GM18507 (cell line): Measurements from ENCODE around the gene ZBTB46.

Experiments
- DNase-seq: peaks from one replicate; pipeline ENCODE4 v3.0.0; 2011; ENCODE audit warnings: low read depth; ENCODE audit not compliant: insufficient read length; ENCODE audit errors: extremely low spot score
- FAIRE-seq: peaks from 2 replicates; lab custom pipeline; 2011; peaks lifted over from hg19 to GRCh38; lab: Jason Lieb, UNC

Gene ZBTB46

DNA sequence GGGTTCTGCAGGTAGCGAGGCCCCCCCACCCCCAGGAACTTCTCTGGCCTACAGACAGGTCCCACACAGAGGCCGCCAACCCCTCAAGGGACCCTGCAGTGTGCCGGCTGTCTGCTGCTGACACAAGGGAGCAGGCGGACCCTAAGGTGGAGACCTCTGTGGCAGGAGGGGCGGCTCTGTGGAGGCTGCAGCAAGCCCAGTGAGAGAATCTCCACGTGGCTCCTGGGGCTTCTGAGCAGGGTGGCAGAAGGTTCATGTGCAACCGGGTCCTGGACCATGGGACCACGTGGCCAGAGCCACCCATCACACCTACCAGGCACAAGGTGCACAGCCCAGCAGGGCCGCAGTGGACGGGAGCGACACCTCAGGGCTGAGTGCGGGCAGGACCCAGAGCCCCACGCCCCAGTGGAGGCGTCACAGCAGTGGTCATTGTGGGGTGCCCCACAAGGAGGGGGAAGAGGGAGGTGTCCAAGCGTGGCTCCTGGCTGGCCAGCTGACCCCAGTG, 127.5 kb downstream of the ZBTB46 start:
- DNase-seq (no peak), FAIRE-seq (no peak)

DNA sequence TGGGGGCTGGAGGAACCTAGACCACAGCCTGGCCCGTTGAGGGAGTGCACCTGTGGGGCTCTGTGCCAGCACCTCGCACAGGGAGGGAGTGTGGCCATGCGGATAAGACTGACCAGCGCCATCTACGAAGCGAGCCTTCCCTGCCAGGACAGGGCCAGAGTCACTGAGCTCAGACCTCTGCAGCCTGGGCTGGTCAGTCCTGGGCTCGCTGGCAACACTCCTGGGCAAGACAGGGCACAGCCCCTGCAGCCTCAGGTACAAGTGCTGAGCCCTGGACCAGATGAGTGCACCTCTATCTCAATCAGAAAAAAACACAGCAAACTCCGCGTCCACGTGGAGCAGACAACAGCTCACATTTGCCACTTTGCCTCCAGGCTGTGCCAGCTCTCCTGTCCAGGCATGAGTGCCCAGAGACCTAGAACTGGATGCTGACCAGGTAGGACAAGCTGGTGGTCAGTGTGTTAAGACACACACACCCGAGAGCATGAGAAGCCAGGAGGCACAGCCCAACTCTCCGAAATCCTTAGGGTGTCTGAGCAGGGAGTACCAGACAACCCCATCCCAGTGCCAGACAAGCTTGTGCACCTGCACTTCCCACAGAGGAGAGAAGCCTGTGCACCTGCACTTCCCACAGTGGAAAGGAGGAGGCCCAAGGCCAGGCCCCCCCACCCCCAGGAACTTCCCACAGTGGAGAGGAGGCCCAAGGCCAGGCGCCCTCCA, 128.2 kb downstream of the ZBTB46 start:
- FAIRE-seq: no peak
- DNase-seq: no peak

DNA sequence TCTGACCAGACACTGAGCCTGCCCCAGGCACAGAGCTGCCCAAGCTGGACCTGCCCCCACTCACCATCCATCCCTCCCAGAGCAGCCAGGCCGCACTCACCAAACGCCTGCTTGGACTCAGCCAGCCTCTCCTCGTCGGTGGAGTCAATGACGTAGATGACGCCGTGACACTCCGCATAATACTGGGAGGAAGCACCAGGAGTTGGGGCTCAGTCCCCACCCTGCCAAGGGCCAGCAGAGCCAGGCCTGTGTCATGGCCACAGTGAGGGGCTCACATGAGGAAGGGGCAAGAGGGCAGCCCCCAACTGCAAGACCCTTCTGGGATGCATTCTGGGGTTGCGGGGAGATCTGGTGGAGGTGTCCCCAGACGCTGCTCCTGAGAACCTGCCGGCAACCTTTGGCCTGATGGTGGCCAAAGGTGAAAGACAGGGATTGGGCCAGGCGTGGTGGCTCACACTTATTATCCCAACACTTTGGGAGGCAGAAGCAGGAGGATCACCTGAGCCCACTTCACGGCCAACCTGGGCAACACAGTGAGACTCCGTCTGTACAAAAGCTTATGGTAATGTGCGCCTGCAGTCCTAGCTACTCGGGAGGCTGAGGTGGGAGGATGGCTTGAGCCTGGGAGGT, 128.9 kb downstream of the ZBTB46 start:
- DNase-seq (no peak), FAIRE-seq (no peak)

DNA sequence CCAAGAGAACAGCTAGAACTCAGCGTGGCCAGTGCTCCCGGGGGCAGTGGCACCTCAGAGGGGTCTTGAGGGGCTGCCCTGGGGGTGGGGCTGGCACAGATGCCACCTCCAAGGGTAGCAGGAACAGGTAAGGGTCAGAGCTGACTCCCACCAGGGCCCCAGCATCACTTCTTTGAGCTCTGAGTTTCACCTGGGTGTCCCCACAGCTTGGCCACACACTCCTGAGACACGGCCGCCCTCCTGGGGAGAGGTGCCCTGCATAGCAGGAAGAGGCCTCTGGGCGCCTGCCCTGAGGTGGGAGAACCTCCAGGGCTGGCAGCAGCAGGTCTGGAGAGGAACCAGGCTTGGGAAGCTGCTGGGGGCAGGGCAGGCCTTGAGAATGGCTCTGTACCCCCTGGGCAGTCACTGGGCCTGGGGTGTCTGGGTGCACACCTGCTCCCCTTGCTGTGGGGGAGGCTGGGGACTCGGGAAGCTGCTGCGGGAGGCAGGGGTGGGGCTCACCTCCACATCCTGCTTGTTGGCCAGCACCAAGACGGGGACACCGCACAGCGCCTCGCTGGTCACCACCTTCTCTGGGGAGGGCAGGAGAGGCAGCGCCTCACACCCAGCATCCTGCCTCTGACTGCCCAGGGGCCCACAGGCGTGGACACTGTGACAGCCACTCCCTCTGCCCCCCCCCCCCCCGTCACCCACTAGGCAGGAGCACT, 129.6 kb downstream of the ZBTB46 start:
- DNase-seq (no peak), FAIRE-seq (no peak)

DNA sequence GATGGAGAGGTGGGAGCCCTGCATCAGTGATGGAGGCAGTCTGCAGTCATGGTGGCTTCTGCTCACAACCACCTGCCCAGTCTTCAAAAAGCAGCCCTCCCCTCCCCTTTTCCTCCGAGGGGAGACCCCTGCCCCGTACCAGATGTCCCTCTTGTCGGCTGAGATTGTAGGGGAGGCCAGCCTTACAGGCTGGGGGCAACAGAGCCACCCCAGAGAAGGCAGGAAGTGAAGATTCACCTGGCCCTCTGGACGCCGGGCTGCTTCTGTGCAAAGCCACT, 130.1 kb downstream of the ZBTB46 start:
- DNase-seq: no peak
- FAIRE-seq: no peak

DNA sequence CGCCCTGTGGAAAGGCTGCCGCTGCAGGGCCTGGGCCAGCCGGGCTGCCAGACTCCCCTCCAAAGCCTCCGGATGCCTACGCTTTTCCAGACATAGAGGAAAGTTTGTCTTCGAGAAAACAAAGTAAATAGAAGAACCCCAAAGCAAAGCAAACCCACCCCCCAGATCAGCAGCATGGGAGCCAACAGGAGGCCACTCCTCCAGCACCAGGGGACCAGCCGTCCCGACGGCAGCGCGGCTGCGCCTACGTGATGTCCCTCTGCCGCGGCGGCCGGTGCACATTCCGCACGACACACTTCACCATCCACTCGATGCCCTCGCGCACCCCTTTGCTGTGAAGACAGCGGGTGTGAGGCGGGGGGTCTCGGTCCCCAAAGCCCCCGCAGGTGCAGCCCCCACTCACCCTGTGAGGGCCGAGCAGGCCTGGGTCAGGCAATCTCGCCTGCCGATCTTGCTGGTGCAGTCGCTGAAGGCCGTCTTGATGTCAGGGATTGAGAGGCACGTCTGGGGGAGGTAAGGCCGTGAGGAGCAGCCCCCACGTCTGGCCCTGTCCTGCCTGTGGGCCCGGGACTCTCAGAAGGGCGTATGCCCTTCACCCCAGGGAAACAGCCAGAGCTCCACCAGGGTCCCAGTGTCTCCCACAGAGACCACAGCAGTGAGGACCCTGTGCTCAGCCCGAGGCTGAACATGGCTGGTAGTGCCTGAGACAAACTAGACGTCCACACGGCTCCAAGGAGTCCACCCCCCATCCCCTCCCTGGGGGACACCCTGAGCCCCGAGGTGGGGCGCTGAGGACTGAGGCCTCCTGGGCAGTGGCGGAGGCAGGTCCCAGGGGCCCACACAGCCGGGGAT, 130.6 kb downstream of the ZBTB46 start:
- DNase-seq (no peak), FAIRE-seq (no peak)

DNA sequence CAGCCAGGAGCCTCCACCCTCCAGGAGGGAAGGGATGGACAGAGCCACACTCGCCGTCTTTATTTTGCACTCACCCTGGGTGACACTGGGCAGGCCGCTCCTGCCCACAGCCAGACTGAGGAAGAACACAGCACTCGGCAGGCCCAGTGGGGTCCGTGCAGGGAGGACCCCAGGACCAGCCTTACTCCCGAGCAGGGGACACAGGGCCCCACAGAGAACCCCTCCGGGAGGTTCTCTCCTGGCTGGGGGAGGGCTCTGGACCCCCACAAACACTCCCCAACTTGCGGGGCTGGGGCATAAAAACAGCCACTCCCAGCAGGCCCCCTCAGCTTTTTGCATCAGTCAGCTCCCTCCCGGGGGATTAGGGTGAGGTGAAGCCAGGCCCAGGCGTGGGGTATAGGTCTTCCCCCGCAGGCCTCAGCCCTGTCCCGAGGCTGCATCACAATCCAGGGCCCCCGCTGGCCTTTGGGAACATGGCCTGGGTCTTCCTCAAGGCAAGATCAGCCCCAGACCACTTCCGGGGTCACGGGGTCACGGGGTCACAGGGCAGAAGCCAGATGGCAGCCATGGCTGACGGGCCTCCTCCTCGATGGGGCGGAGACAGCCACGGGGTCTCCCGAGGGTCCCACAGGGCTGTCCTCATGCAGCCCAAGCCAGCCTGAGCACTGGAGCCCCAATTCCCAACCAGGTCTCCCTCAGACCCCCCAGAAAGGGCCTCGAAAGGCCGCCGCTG, 131.4 kb downstream of the ZBTB46 start:
- no peak for FAIRE-seq

DNA sequence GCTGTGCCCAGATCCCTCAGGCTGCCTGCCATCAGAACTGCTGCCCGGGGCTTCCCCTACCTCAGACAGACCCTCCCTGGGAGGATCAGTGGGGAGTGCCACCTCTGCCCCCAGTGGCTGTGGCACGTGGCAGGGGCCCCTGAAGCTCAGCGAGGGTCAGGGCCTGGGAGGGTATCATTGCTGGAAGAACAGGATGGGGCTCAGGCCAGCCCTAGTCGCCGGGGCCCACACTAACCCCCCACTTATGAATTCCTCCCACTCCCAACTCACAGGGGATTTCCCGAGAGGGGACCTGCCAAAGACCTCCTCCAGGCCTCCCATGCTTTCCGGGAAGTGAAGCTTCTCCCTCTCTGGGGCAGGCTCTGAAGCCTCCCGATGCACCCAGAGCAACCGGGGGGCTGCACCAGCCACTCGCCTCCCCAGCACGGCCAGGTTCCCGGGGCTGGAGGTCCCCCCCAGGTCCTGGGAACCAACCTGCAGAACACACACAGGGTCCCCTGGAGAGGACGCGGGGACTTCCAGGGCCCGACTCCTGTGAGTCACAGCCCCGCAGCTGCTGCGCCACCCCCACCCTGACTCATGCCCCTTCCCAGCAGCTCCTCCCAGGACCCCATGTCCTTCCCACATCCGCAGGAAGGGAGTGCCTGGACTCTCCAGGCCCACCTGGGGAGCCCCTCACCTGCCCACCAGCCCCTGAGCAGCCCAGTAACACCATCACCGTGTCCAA, 132.2 kb downstream of the ZBTB46 start:
- no peak for FAIRE-seq
- DNase-seq: no peak

More for the DNA sequence above, 131.4 kb downstream of the ZBTB46 start:
- DNase-seq: no peak

DNA sequence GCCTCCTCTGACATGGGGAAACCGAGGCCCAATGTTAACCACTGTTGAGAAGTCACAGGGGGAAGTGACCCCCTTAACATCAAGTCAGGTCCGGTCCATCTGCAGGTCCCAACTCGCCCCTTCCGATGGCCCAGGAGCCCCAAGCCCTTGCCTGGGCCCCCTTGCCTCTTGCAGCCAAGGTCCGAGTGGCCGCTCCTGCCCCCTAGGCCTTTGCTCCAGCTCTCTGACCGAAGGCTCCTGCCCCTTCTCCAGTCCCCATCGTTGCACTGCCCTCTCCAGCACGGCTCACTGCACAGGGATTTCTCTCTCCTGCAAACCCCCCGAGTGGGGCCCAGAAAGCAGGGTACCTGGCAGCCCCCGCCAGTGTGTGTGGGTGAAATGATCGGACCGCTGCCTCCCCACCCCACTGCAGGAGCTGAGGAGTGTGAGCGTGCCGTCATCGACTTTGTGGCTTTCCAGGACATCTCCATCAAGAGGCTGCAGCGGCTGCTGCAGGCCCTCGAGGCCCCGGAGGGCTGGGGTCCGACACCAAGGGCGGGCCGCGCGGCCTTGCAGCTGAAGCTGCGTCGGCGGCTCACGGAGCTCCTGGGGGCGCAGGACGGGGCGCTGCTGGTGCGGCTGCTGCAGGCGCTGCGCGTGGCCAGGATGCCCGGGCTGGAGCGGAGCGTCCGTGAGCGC, 133.1 kb downstream of the ZBTB46 start:
- FAIRE-seq (no peak), DNase-seq (no peak)

DNA sequence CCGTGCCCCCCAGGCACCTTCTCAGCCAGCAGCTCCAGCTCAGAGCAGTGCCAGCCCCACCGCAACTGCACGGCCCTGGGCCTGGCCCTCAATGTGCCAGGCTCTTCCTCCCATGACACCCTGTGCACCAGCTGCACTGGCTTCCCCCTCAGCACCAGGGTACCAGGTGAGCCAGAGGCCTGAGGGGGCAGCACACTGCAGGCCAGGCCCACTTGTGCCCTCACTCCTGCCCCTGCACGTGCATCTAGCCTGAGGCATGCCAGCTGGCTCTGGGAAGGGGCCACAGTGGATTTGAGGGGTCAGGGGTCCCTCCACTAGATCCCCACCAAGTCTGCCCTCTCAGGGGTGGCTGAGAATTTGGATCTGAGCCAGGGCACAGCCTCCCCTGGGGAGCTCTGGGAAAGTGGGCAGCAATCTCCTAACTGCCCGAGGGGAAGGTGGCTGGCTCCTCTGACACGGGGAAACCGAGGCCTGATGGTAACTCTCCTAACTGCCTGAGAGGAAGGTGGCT, 133.7 kb downstream of the ZBTB46 start:
- DNase-seq (no peak), FAIRE-seq (no peak)

DNA sequence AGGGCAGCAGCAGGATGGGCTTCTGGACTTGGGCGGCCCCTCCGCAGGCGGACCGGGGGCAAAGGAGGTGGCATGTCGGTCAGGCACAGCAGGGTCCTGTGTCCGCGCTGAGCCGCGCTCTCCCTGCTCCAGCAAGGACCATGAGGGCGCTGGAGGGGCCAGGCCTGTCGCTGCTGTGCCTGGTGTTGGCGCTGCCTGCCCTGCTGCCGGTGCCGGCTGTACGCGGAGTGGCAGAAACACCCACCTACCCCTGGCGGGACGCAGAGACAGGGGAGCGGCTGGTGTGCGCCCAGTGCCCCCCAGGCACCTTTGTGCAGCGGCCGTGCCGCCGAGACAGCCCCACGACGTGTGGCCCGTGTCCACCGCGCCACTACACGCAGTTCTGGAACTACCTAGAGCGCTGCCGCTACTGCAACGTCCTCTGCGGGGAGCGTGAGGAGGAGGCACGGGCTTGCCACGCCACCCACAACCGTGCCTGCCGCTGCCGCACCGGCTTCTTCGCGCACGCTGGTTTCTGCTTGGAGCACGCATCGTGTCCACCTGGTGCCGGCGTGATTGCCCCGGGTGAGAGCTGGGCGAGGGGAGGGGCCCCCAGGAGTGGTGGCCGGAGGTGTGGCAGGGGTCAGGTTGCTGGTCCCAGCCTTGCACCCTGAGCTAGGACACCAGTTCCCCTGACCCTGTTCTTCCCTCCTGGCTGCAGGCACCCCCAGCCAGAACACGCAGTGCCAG, 134.3 kb downstream of the ZBTB46 start, which contains the start of gene TNFRSF6B:
Gene TNFRSF6B, plus strand, starts transcription at position 25 of the 729 bp plus-strand sequence. Its CDS starts 116 bp downstream, at position 141.
- DNase-seq: no peak
- no peak for FAIRE-seq

DNA sequence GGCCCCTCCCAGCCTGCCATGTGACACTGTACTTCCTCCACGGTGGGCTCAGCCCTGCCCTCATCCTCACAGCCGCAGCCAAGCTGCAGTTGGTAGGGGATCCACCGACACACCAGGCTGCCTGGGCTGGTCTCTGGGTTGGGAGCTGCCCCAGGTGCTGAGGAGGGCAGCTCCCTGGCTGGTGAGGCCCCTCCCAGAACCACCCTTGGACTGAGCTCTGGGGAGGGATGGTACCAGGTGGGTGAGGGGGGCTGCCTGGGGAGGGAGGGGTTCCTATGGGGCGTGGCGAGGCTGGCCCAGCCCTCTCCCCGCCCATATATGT, 134.8 kb downstream of the ZBTB46 start:
- DNase-seq: no peak
- FAIRE-seq: no peak

DNA sequence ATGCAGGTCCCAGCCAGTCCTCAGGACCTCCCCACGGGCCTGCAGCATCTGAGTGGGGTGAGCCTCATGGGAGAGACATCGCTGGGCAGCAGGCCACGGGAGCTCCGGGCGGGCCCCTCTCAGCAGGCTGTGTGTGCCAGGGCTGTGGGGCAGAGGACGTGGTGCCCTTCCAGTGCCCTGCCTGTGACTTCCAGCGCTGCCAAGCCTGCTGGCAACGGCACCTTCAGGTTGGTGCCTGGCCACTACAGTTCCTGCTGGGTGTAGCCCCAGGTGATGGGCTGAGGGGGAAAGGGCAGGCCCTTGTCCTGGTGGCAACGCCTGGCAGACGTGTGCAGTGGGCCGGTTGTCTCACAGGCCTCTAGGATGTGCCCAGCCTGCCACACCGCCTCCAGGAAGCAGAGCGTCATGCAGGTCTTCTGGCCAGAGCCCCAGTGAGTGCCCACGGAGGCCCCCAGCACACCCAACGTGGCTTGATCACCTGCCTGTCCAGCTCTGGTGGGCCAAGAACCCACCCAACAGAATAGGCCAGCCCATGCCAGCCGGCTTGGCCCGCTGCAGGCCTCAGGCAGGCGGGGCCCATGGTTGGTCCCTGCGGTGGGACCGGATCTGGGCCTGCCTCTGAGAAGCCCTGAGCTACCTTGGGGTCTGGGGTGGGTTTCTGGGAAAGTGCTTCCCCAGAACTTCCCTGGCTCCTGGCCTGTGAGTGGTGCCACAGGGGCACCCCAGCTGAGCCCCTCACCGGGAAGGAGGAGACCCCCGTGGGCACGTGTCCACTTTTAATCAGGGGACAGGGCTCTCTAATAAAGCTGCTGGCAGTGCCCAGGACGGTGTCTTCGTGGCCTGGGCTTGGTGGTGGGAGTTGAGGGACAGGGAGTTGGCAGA, 135.4 kb downstream of the ZBTB46 start:
- FAIRE-seq (no peak), DNase-seq (no peak)

DNA sequence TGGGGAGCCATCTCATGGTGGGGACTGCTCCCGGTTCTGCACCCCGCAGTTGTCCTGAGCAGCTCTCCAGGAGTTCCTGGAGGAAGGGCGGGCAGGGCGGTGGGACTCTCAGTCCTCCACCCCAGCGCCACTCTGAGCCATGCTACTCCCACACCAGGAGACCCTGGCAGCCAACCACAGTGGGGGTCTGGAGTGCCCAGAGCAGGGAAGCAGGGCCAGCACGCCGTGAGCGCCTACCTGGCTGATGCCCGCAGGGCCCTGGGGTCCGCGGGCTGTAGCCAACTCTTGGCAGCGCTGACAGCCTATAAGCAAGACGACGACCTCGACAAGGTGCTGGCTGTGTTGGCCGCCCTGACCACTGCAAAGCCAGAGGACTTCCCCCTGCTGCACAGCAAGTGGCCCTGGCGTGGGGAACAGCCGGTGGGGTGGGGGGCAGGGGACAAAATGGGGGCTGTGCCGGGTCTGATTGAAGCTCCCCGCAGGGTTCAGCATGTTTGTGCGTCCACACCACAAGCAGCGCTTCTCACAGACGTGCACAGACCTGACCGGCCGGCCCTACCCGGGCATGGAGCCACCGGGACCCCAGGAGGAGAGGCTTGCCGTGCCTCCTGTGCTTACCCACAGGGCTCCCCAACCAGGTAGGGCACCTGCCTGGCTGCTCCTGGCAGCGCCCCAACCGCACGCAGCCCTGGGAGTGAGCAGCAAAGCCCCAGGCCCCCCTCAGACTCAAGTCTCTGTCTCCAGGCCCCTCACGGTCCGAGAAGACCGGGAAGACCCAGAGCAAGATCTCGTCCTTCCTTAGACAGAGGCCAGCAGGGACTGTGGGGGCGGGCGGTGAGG, 136.3 kb downstream of the ZBTB46 start:
- no peak for FAIRE-seq

DNA sequence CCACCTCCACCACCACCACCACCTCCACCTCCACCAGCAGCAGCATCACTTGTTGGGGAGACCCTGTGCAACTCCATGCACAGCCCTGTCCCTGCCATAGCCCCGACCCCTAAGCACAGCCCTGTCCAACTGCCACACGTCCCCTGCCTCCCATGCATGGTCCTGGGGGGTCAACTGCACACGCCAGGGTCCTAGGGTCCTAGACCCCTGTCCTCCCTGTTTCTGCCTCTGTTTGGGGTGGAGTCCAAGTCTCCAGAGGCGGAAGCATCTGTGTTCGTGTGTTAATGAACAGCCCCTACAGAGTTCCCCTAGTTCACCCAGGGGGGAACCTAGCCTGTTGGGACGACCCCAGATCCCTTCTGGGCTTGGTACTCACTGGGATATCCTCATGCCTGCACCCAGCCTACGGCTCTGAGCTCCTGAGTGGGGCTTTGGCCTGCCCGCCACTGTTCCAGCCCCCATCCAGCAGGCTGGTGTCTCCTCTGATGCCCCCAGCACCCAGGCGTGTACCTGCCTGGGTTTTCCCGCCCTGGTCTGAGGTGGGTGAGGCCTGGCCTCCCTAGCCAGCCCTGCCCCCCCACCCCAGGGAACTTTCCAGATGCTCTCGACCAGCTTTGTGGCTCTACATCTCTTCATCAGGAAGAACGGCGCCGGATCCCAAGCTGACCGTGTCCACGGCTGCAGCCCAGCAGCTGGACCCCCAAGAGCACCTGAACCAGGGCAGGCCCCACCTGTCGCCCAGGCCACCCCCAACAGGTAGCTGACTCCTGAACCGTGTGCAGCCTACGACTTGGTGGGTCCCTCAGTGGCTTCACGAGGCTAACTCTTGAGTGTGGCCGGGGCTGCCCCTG, 137.1 kb downstream of the ZBTB46 start:
- FAIRE-seq (no peak), DNase-seq (no peak)

More for the DNA sequence above, 136.3 kb downstream of the ZBTB46 start:
- no peak for DNase-seq
